Common myeloid progenitor, CD34-positive (primary cell): ENCODE data around the gene HPCA.
A peak's percentile ranks its signal among the peaks of the same experiment; 100 is the strongest.

ENCODE experiments used
- CTCF ChIA-PET: fragments of 350-600 bp; sonication (Branson Sonifier 250); formaldehyde crosslinking; loops from one replicate; lab custom pipeline; 2021; ENCODE audit warnings: antibody characterized with exemption; lab: Charles Lee
- POLR2A ChIA-PET: fragments of 350-600 bp; sonication (Branson Sonifier 250); formaldehyde crosslinking; loops from one replicate; lab custom pipeline; 2021; ENCODE audit warnings: antibody characterized with exemption; lab: Charles Lee
- DNase-seq, 3 donors: peaks; one replicate each; pipeline versions ENCODE4 v3.0.0 to v3.0.0-alpha.2; 2013
- H3K27ac ChIP-seq, 2 experiments: 1 replicate in 1 of 2; 2 replicates in 1 of 2; pipeline ENCODE4 v1.7.0; 2013; ENCODE audit warnings: inconsistent platforms in 2 of 2, low read length in 2 of 2, mild to moderate bottlenecking in 2 of 2, low read depth in 1 of 2, moderate library complexity in 1 of 2; ENCODE audit not compliant: severe bottlenecking in 2 of 2, insufficient read depth in 1 of 2, poor library complexity in 1 of 2
- H3K27me3 ChIP-seq, 5 experiments: replicated peaks in 2 of 5; 1 replicate in 3 of 5; 2 replicates in 2 of 5; pipeline versions ENCODE4 v1.6.1 to v1.7.0; 2013; ENCODE audit warnings: low read length in 4 of 5, mild to moderate bottlenecking in 2 of 5, moderate library complexity in 2 of 5, inconsistent platforms in 1 of 5; ENCODE audit not compliant: insufficient read depth in 5 of 5, control insufficient read depth in 4 of 5
- H3K36me3 ChIP-seq, 4 experiments: 1 replicate in 2 of 4; 2 replicates in 2 of 4; pipeline versions ENCODE4 v1.6.1 to v1.7.0; 2013; ENCODE audit warnings: low read length in 3 of 4, control low read depth in 1 of 4, mild to moderate bottlenecking in 1 of 4; ENCODE audit not compliant: control insufficient read depth in 4 of 4, insufficient read depth in 4 of 4
- H3K4me1 ChIP-seq, 4 experiments: 1 replicate in 3 of 4; 2 replicates in 1 of 4; pipeline versions ENCODE4 v1.6.1 to v1.7.1; 2013; ENCODE audit warnings: low read length in 3 of 4, mild to moderate bottlenecking in 3 of 4, control low read depth in 1 of 4, inconsistent platforms in 1 of 4, moderate library complexity in 1 of 4; ENCODE audit not compliant: control insufficient read depth in 4 of 4, insufficient read depth in 4 of 4; ENCODE audit errors: control extremely low read depth in 1 of 4
- H3K4me3 ChIP-seq, 7 experiments: 1 replicate in 4 of 7; 2 replicates in 3 of 7; pipeline versions ENCODE4 v1.5.1 to v1.7.0; 2013; ENCODE audit warnings: mild to moderate bottlenecking in 7 of 7, low read length in 6 of 7, moderate library complexity in 6 of 7, inconsistent platforms in 2 of 7, low read depth in 2 of 7, control low read depth in 1 of 7; ENCODE audit not compliant: insufficient read depth in 4 of 7, control insufficient read depth in 1 of 7; ENCODE audit errors: extremely low read depth in 1 of 7
- H3K9me3 ChIP-seq, 5 experiments: 1 replicate in 4 of 5; 2 replicates in 1 of 5; pipeline versions ENCODE4 v1.6.1 to v1.7.1; 2013; ENCODE audit warnings: low read length in 4 of 5, mild to moderate bottlenecking in 2 of 5, inconsistent platforms in 1 of 5, low read depth in 1 of 5, moderate library complexity in 1 of 5; ENCODE audit not compliant: control insufficient read depth in 4 of 5, insufficient read depth in 2 of 5; ENCODE audit errors: control extremely low read depth in 1 of 5
- WGBS: methylation state at CpG from one replicate; pipeline ENCODE4 v1.1.5; 2013; ENCODE audit not compliant: insufficient coverage; 5-methylcytosine and 5-hydroxymethylcytosine counted together

HPCA gene

GRCh38 chr1:32939655-32940371, 53.5 kb downstream of the HPCA start:
- peaks cover 10 to 69% (median 45%) of the 10 kb centered on the region in 4 experiments for H3K36me3 ChIP-seq
- peaks cover 0 to 17% (median 11%) of the 10 kb centered on the region in 4 experiments for H3K4me1 ChIP-seq
- CTCF ChIA-PET: interaction anchor here (0.9 to 16.3 kb wide), 7 partner anchors 9 to 147 kb away, joined by 3 to 200 read pairs (median 4); no protein-coding TSS in a partner anchor
- WGBS: 100% methylated on average over 3 of the region's 4 CpGs
- peak in 2 of 3 donors; percentile 33 to 43 for DNase-seq
- no peak overlapping the region for H3K27ac ChIP-seq
- H3K27me3 ChIP-seq: no peaks in the 10 kb centered on the region
- no peaks in the 10 kb centered on the region for H3K9me3 ChIP-seq
- POLR2A ChIA-PET: no interaction called here
- H3K4me3 ChIP-seq: no peak overlapping the region

- POLR2A ChIA-PET: no interaction called here
Measured at GRCh38 chr1:32944180-32944579, 57.9 kb downstream of the HPCA start.

More at GRCh38 chr1:32944180-32944579, 57.9 kb downstream of the HPCA start:
- no peak overlapping the region for H3K27ac ChIP-seq
- H3K36me3 ChIP-seq: peaks cover 19 to 70% (median 47%) of the 10 kb centered on the region in 4 experiments
- DNase-seq: no peak
- H3K9me3 ChIP-seq: no peaks in the 10 kb centered on the region
- CTCF ChIA-PET: interaction anchor here (1.0 to 16.3 kb wide), 5 partner anchors 9 to 64 kb away, joined by 4 to 200 read pairs (median 7); no protein-coding TSS in a partner anchor
- peaks cover 0 to 9% (median 1%) of the 10 kb centered on the region in 4 experiments for H3K4me1 ChIP-seq
- no peaks in the 10 kb centered on the region for H3K27me3 ChIP-seq
- H3K4me3 ChIP-seq: no peak overlapping the region
